T47D (cell line): ENCODE results near the gene CALHM6.

Experiments used
- DNase-seq, 2 experiments: peaks; one replicate each; pipeline versions ENCODE4 v3.0.0 to v3.0.0-alpha.2; 2011 to 2012; ENCODE audit warnings: low read depth in 1 of 2, low spot score in 1 of 2
- JUND ChIP-seq: IDR thresholded peaks from 2 replicates; pipeline ENCODE4 v1.6.1; 2012; ENCODE audit warnings: low read depth
- in situ Hi-C: cut with HindIII; loops from 2 replicates; pipeline ENCODE4 v1.10.0; 2016; ENCODE audit warnings: low sequenced_read_pairs, low pct_unique_long_range_greater_than_20kb

Gene CALHM6

DNA sequence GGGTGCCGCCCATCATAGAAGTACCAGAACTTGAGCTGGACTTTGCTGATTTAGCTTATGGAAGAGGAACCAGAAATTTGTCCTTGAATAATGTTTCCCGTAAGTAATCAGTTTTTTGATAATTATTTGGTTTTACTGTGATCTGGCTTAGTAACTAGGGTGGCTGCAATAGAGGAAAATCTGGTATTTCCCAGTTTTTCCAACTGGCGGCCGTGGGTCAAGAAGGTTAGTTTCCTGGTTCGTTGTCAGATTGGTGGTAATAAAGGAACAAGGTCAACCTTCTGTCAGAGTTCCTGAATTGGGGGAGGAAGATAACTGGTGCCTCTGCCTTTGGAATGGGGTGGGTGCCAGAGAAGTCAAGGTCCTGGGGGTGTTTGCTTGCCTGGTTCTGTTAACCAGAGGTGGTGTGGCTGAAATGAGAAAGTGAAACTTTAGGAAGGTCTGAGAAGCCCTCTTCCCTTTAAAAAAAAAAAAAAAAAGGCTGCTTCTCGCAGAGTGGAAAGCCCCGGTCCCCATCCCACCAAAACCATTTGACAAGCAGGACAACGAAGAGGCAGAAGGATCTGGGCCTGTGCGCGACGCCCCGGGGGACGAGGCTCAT lies at the start of gene CALHM6:
CALHM6 (plus strand) TSS at position 45 of the 601 bp plus-strand sequence; CDS start at position 600, 555 bp downstream.
- DNase-seq: no peak
- TF ChIP-seq JUND: no peak
- in situ Hi-C loops: no loop called here

DNA sequence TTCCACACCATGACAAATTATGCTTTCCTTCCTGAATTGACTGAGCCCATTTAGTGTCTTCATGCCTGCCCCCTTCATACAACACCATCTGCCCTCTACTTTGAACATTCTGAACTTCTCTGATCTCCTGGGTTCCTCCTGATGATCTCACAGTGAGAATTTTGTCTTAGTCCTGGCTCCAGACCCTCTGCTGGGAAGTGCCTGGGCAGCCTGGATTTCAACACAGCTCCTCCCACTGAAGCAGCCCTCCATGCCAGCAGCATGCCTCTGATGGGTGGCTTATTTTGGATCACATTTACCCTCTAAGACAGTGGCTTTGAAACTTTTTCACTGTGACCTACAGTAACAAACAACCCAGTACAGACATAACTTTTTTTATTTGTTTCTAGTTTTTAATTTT lies 48.9 kb upstream of the CALHM6 start:
- no peak for TF ChIP-seq JUND
- in situ Hi-C loops: no loop called here
- DNase-seq: no peak

DNA sequence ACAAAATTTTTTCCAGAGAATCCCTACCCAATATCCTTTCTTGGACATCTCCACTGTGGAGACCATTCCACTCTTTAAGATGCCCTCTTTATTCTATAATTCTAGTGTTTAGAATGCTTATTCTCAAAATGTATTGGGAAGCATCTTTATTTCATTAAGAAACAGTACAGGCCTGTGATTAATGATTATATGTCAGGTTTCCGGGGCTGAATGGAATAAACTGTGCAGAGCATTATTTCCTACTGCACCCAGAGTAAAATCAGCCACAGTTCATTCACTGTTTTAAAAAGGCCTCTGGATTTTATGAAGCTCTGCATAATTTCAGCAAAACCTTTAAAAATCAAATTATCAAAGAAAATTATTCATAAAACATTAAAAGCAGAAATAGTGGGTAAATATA lies 47.8 kb upstream of the CALHM6 start:
- no peak for TF ChIP-seq JUND
- in situ Hi-C loops: no loop called here
- DNase-seq: no peak

DNA sequence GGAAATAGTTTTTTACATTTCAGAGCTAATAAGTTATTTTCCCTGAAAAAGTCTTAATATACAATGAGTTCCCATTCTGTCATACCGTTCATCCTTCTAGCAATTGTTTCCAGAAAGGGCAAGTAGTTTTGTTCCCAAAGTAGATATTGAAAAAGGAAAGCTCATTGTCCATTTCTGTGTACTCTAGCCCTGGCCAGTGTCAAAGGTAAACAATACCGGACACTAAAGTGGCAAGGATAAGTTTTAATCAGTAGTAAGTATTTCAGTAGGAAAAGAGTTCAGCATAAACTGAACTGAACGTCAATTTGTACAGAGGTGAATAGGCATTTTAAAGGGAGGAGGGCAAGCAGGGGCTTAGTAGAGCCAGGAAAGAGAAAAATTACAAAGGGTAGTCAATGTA lies 43.5 kb upstream of the CALHM6 start:
- TF ChIP-seq JUND: no peak
- DNase-seq: no peak
- in situ Hi-C loops: no loop called here

DNA sequence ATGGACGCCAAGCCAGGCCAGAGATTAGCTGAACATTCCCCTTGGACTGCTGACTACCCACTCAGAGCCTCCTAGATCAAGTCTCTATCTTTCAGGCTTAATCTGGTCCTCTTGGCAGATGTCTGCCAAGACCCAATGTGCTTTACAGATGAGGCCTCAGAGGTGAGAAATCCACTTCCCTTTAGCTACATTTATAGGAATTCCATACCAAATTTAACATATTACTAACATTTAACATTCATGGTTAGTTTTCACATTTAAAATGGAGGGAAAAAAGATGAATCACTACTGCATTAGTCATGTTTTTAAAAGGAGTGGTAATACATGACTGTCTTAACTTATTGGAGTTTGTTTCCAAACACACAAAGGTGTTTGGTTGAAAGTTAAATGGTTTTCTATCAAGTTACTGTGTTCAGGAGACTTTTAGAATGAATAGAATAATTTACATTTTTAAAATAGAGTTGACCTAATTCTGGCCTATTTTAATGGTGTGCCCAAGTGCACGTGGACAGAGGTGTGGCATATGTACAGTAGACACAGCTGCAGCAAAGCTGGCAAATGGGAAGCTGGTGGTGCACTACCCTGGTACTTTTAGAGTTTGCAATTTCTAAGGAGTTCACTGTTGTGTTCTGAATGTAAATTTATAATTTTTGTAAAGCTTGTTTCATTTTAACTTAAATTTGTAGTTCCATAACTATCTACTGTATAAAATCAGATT lies 41.9 kb upstream of the CALHM6 start:
- in situ Hi-C loops: no loop called here
- no peak for DNase-seq
- no peak for TF ChIP-seq JUND

DNA sequence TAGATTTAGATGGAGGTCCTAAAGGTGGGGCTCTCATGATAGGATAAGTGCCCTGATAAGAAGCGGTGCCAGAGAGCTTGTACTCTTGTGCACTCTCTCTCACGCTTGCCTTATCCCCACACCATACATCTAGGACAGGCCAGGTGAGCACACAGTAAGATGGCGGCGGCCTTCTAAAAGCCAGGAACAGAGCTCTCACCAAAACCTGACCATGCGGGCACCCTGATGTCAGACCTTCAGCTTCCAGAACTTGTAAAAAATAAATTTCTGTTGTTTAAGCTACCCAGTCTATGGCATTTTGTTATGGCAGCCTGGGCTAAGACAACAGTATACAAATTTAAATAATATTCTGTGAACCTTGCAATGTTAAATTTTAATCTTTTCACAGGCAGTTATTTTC lies 40.8 kb upstream of the CALHM6 start:
- TF ChIP-seq JUND: no peak
- in situ Hi-C loops: no loop called here

DNA sequence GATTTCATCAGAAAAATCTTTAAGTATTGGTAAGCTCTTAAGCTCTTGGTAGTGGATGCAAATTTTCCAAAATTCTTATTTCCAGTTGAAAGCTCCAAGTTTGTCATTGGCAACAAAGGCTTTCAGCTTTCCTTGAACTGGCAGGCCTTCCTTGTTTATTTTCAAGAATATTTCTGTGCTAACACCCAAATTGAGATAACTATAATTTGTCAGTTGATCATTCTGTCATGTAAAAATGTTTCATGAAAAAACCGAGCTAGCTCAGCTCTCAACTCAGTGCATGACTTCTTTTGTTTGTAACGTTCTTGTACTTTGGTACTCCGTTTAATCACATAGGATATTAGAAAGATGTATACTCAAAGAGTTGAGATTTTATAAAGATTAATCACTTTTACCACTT lies 38.9 kb upstream of the CALHM6 start:
- in situ Hi-C loops: no loop called here
- no peak for DNase-seq
- TF ChIP-seq JUND: no peak

More for the DNA sequence above, 40.8 kb upstream of the CALHM6 start:
- no peak for DNase-seq

DNA sequence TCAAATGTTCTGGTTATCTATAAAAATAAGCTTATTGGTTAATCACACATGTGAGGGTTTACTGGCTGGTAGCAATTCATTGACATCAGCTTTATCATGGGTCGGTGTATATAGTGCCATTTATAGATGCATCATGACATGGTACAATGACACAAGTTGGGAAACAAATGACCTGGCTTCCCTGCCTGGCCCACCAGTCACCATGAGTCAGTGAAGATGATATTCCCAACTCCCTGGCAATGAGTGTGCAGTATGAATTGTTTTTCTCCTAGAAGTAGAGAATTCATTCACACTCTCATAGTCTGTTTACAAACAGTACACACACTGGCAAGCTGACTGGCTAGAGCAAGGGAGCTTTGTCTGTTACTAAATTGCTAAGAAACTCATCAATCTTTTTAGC lies 37.2 kb upstream of the CALHM6 start:
- no peak for DNase-seq
- no peak for TF ChIP-seq JUND
- in situ Hi-C loops: no loop called here

DNA sequence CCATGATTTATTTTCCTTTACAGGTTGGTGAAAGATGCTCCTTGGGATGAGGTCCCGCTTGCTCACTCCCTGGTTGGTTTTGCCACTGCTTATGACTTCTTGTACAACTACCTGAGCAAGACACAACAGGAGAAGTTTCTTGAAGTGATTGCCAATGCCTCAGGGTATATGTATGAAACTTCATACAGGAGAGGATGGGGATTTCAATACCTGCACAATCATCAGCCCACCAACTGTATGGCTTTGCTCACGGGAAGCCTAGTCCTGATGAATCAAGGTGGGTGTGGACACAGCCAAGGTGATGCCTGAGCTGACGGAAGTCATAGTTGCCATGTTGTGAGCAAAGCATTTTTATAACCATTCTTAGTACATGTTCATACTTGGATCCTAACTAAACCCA lies 34.6 kb upstream of the CALHM6 start:
- TF ChIP-seq JUND: no peak
- in situ Hi-C loops: no loop called here
- DNase-seq: no peak

DNA sequence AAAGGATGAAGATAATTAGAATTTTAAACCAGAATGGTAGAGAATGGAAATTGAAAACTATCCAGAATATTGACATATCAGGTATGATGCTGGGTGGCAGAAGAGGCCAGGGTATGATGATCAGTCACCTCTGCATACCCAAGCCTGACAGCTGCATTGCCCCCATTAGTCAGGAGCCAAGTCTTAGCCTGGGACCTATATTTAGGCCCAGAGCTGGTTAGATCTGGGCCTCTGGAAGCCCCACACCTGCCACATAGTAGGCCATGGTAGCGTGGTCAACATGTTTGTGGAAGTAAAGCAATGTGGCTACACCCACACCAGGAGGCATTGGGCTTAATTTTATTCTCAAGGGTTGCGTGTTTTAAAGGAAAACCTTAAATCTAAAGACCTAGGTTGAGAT lies 32.1 kb upstream of the CALHM6 start:
- TF ChIP-seq JUND: no peak
- in situ Hi-C loops: no loop called here
- DNase-seq: no peak

DNA sequence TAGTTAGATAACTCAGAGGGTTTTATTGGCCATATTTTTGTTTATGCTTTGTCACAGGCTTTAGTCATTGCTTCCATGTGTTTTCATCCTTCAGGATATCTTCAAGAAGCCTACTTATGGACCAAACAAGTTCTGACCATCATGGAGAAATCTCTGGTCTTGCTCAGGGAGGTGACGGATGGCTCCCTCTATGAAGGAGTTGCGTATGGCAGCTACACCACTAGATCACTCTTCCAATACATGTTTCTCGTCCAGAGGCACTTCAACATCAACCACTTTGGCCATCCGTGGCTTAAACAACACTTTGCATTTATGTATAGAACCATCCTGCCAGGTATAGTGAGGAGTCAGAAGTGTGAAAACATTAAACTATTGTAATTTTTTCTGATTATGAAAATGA lies 30.3 kb upstream of the CALHM6 start:
- in situ Hi-C loops: no loop called here
- no peak for DNase-seq
- no peak for TF ChIP-seq JUND

DNA sequence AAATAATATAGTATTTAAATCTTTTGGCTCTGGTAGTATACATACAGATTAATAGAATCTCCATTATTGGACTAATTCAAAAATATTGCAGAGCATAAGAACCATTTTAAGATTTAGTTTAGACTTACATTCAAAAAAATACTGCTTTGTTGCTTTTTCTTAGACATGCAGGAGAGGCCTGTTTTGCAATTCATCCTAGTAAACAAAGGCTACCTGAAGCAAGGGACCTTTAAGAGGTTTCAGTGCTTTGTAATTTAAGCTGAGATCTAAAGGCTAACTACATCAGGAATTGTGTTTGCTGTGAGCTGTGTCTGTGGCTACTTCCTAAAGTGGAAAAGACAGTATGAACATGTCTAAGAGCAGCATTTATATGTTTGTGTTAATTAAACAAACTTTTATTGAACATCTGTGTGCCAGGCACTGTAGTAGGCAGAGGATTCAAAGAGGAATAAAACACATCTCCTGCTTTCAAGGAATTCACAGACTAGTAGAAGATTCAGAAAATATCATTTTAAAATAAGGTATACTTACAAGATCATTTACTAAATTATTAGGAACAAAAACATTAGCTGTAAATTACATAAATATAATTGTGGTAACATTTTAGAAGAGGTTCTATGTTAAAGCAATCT lies 29.1 kb upstream of the CALHM6 start:
- TF ChIP-seq JUND: no peak
- in situ Hi-C loops: no loop called here

DNA sequence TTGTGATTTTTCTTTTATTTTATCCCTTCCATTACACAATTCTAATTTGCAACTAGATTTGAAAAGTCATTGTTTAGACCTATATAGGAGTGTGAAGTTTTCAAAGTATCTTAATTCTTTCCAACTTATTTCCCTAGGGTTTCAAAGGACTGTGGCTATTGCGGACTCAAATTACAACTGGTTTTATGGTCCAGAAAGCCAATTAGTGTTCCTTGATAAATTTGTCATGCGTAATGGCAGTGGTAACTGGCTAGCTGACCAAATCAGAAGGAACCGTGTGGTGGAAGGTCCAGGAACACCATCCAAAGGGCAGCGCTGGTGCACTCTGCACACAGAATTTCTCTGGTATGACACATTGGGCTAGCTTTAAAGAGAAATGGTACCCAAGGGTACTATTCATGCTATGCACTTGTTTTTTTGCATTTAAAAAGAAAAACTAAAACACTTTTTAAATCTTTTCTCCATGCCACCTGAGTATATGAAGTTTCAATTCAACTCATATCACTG lies 27.9 kb upstream of the CALHM6 start:
- in situ Hi-C loops: no loop called here
- DNase-seq: no peak

More for the DNA sequence above, 29.1 kb upstream of the CALHM6 start:
- no peak for DNase-seq

More for the DNA sequence above, 27.9 kb upstream of the CALHM6 start:
- TF ChIP-seq JUND: no peak
